HTERT RPE-1 (cell line): ENCODE data around the gene ZBTB26.
"Not testable (repeated sequence)": the region's sequence is repeated elsewhere in the genome, so short reads cannot be mapped to it uniquely, and the experiment has no call there.

Experiments used
- in situ Hi-C: fragments of 300-500 bp; cut with MboI; formaldehyde crosslinking; loops from 4 replicates; pipeline ENCODE4 v1.14.3; 2020; ENCODE audit warnings: low sequenced_read_pairs

ZBTB26 gene

DNA sequence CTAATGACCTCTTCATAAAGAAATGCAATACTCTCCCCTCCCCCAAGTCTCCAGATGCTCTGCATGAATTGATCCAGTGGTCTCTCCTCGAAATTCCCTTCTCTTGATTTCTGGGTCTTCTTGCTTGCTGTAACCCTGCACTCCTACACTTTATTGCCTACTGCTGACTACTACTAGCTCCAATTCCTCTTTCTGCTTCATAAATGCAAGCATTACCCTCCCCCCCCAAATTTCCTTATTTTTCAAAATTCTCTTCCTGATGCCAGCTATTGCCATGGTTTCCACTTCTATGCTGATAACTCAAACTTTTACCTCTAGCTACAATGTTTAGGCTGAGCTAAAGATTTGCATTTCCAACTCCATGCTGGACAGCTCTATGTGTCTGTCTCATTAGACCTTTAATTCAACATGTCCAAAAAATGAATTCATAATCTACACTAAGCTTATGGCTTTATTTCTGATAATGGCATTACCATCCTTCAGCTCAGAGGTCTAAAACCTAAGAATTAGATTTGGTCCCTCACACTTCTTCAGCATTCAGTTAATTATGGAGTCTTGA is 1.4 kb downstream of the ZBTB26 start:
- in situ Hi-C loops: no loop called here

- in situ Hi-C loops: no loop called here
Observed at GRCh38 chr9:122923947-122924346, 7.4 kb downstream of the ZBTB26 start.

- in situ Hi-C loops: no loop called here
Observed at GRCh38 chr9:122922713-122923112, 8.6 kb downstream of the ZBTB26 start.

DNA sequence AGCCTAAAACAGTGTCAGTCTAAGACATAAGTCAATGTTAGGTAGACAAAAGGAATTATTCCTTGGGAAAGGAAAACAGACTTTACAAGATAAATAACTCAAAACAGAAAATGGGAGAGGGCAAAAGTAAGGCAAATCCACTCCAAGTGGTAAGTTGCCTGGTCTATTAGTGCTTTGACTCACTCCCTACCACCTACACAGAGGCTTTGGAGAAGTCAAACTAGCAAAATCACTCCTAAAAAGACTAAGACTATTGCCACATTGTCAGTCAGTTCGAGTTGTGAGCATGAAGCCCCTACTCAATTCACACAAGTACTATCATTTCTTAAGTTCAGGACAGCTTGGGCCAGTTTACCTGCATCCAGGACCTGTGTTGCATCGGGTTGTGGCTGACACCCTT is 13.0 kb downstream of the ZBTB26 start:
- in situ Hi-C loops: no loop called here

- in situ Hi-C loops: no loop called here
Observed at GRCh38 chr9:122912964-122913673, 18.2 kb downstream of the ZBTB26 start, which contains the start of gene ZBTB6. TSS of gene ZBTB6 (minus strand) at chr9:122913323. CDS start at chr9:122912072, 1,251 bp downstream.

DNA sequence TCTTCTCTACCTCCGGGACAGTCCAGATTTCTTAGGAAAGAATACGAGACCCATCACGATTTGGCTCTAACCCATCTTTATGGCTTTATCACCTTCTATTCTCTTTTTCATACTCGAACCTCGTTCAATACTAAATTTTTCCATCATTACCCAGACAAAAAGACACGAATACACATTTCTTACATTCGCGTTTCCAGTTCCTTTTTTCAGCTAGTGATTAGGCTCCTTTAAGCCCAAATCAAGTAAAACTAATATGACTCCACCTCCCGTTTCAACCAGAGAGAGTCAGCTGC is 18.7 kb downstream of the ZBTB26 start:
- in situ Hi-C loops: no loop called here

DNA sequence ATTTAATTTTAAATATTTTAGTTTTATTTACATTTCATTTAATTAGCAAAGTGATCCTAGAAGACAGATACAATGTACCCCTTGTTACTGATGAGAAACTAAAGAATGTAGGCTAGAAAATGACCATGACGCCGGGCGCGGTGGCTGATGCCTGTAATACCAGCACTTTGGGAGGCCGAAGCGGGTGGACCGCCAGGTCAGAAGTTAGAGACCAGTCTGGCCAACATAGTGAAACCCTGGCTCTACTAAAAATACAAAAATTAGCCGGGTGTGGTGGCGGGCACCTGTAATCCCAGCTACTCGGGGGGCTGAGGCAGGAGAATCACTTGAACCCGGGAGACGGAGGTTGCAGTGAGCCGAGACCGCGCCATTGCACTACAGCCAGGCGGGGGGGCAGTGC is 25.2 kb downstream of the ZBTB26 start:
- in situ Hi-C loops: not testable (repeated sequence)

- in situ Hi-C loops: no loop called here
Observed at GRCh38 chr9:122904823-122905710, 26.2 kb downstream of the ZBTB26 start, which contains the start of gene RC3H2. TSS of gene RC3H2 (minus strand) at chr9:122905359. CDS start at chr9:122897509, 7,850 bp downstream.

DNA sequence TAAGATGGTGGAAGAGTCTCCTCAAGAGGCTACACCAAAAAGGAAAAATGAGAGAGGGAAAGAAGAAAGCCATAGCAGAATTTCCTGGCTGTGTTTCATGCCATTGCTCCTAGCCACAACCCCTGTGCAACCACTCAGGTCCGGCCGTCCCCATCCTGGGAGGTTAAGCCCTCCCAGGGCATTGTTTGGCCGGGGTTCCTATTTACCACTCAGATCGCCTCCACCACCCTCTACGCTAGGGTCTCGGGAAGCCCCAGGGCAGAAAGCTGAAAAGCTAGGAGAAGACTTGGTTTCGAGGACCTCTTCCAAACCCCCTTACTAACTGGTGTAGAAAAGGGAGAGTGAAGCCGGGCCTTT is 26.9 kb downstream of the ZBTB26 start:
- in situ Hi-C loops: no loop called here

GRCh38 chr9:122900791-122901190 is 30.5 kb downstream of the ZBTB26 start:
- in situ Hi-C loops: no loop called here

DNA sequence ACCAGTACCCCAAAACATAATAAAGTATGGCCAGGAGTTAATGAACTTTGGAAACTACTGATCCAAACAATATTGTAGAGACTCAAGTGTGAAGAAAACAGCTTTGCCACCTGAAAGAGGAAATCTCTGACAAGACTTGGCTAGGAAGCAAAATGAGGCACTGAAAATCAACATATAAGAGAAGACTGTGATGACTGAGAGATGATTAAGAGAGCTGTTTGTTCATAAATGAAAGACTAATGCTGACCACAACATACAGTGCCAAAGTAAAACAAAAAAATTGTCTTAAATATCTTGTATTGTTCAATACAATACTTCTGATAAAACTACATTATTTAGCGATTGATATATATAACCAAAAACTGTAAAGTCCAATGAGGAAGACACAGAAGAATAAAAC is 33.3 kb downstream of the ZBTB26 start:
- in situ Hi-C loops: no loop called here

GRCh38 chr9:122888480-122888879 is 42.8 kb downstream of the ZBTB26 start:
- in situ Hi-C loops: no loop called here

DNA sequence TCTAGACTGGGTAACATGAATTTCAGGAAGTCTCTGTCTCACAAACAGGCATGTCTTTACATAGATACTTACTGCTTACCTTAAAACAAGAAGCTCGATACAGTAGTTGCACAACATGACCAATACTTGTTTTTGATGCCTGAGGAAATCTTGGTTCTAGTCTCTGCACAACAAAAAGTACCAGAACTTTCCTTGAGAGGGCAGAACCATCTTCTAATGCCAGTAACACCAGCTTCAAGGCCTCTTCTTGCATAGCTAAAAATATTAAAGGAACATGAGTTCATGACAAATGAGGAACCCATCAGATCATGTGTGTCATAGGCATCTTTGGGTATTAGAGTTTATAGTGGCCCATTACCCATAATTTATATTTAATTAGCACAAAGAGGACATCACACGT is 48.2 kb downstream of the ZBTB26 start:
- in situ Hi-C loops: no loop called here

GRCh38 chr9:122879443-122879842 is 51.9 kb downstream of the ZBTB26 start:
- in situ Hi-C loops: no loop called here

DNA sequence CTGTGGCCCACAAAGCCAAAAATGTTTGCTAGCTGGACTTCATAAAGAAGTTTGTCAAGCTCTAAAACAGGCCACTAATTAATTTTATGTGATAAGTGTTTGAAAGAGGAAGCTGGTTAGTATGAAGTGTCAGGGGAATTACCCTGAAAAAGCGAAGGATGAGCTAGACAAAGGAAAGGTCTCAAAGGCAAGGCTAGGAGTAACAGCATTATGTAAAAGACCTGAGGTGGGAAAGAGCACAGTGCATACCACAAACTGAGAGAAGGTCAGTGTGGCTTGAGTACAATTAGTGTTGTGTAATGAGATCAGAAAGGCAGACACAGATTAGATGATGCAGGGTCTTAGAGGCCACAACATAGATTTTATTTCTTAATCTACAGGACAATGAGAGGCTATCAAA is 55.8 kb downstream of the ZBTB26 start:
- in situ Hi-C loops: no loop called here

- in situ Hi-C loops: not testable (repeated sequence)
Observed at GRCh38 chr9:122867276-122867675, 64.0 kb downstream of the ZBTB26 start.

DNA sequence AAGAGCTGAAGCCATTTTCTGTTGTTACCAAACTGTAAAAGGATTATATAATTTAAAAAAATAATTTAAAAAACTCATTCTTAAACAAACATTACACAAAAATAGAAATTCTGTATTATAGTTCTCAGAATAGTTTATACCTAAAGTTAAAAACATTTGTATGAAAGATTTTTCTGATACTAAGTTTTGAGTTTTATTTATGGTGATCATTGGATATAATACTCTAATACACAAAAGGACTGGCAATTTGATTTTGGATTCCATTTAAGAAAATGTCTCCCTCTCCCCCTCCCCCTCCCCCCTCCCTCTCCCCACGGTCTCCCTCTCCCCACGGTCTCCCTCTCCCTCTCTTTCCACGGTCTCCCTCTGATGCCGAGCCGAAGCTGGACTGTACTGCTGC is 65.2 kb downstream of the ZBTB26 start:
- in situ Hi-C loops: no loop called here
